CD4-positive, alpha-beta T cell (primary cell): ENCODE data around the gene YIPF3. TPM values are rescaled to one million over a fixed set of nuclear protein-coding genes. Genes with fewer than 3 reads are reported as not detected.
"Not testable (repeated sequence)": the region's sequence is repeated elsewhere in the genome, so short reads cannot be mapped to it uniquely, and the experiment has no call there.

Experiments used
- ATAC-seq: fragments of 200-7000 bp; cut with Tn5 transposase; one replicate; pipeline ENCODE4 v1.10.0; 2022; ENCODE audit warnings: mild to moderate bottlenecking; ENCODE audit not compliant: poor library complexity
- CTCF ChIA-PET: fragments of 350-600 bp; sonication (Branson Sonifier 250); formaldehyde crosslinking; loops from one replicate; lab custom pipeline; 2021; ENCODE audit warnings: antibody characterized with exemption, inconsistent platforms; lab: Charles Lee
- POLR2A ChIA-PET: fragments of 350-600 bp; sonication (Branson Sonifier 250); formaldehyde crosslinking; loops from one replicate; lab custom pipeline; 2021; ENCODE audit warnings: antibody characterized with exemption, inconsistent platforms; lab: Charles Lee
- DNase-seq, 14 experiments: peaks; one replicate each; pipeline ENCODE4 v3.0.0-alpha.2; 2013 to 2020; ENCODE audit warnings: mixed read lengths in 2 of 14
- H3K27ac ChIP-seq, 2 donors: one replicate each; pipeline versions ENCODE4 v1.5.1 to v1.7.0; 2013; ENCODE audit warnings: low read length in 2 of 2, low read depth in 1 of 2, mild to moderate bottlenecking in 1 of 2
- H3K27me3 ChIP-seq, 2 experiments: 1 replicate in 1 of 2; 2 replicates in 1 of 2; pipeline versions ENCODE4 v1.6.1 to v1.7.0; 2013; ENCODE audit warnings: low read length in 2 of 2, control low read depth in 1 of 2, mild to moderate bottlenecking in 1 of 2, moderate library complexity in 1 of 2; ENCODE audit not compliant: insufficient read depth in 2 of 2, control insufficient read depth in 1 of 2
- H3K36me3 ChIP-seq: one replicate; pipeline ENCODE4 v1.6.1; 2013; ENCODE audit warnings: low read length, control low read depth; ENCODE audit not compliant: insufficient read depth
- H3K4me1 ChIP-seq: one replicate; pipeline ENCODE4 v1.6.1; 2013; ENCODE audit warnings: low read length, control low read depth; ENCODE audit not compliant: insufficient read depth
- H3K4me3 ChIP-seq: one replicate; pipeline ENCODE4 v1.5.1; 2013; ENCODE audit warnings: mild to moderate bottlenecking, low read length, moderate library complexity
- H3K9me3 ChIP-seq, 2 experiments: 1 replicate in 1 of 2; 2 replicates in 1 of 2; pipeline versions ENCODE4 v1.6.1 to v1.7.0; 2013; ENCODE audit warnings: low read length in 2 of 2, mild to moderate bottlenecking in 2 of 2, control low read depth in 1 of 2, moderate library complexity in 1 of 2; ENCODE audit not compliant: control insufficient read depth in 1 of 2, insufficient read depth in 1 of 2
- H3K27ac Mint-ChIP-seq: one replicate; pipeline ENCODE4 v1.8.0; 2020; ENCODE audit warnings: mixed read lengths
- H3K27me3 Mint-ChIP-seq: one replicate; pipeline ENCODE4 v1.8.0; 2021; ENCODE audit warnings: mixed read lengths
- H3K36me3 Mint-ChIP-seq: one replicate; pipeline ENCODE4 v1.8.0; 2021; ENCODE audit warnings: low read depth, mixed read lengths
- H3K4me1 Mint-ChIP-seq: one replicate; pipeline ENCODE4 v1.8.0; 2021; ENCODE audit warnings: low read depth, mixed read lengths
- H3K4me3 Mint-ChIP-seq: one replicate; pipeline ENCODE4 v1.8.0; 2020; ENCODE audit warnings: mild to moderate bottlenecking, mixed read lengths
- H3K9me3 Mint-ChIP-seq: one replicate; pipeline ENCODE4 v1.8.0; 2020; ENCODE audit warnings: mixed read lengths
- intact Hi-C, 2 experiments: fragments of 100-400 bp; cut with DNase I in 1 of 2; cut with micrococcal nuclease in 1 of 2; formaldehyde crosslinking; loops; one replicate each; pipeline versions ENCODE4 v1.15.1 to v1.9.0; 2023 to 2025; cut with DNase I, micrococcal nuclease
- total RNA-seq, 174 experiments: library from RNA in 2 of 174; stranded (reverse) in 2 of 174; gene quantifications; one replicate each; pipeline ENCODE4 v1.2.3 and lab custom pipeline; 2021 to 2026
- TF ChIP-seq, protein P1 (sequence below): fragments of 200-600 bp; IDR thresholded peaks from one replicate; pipeline ENCODE4 v1.8.0; 2022; ENCODE audit warnings: antibody characterized with exemption, mild to moderate bottlenecking

Gene YIPF3
- total RNA-seq, 2 experiments from 2014 or later, result 36.5 to 37.9 TPM

- no peaks in the 10 kb centered on the region for H3K9me3 ChIP-seq
- no peak overlapping the region for H3K4me3 Mint-ChIP-seq
- H3K4me3 ChIP-seq, result no peak overlapping the region
- DNase-seq, result no peak
- H3K27me3 ChIP-seq, result no peaks in the 10 kb centered on the region
- no peaks in the 10 kb centered on the region for H3K9me3 Mint-ChIP-seq
- intact Hi-C loops, result no loop called here
- no peaks in the 10 kb centered on the region for H3K4me1 Mint-ChIP-seq
- no peaks in the 10 kb centered on the region for H3K27me3 Mint-ChIP-seq
- TF ChIP-seq, protein P1, sequence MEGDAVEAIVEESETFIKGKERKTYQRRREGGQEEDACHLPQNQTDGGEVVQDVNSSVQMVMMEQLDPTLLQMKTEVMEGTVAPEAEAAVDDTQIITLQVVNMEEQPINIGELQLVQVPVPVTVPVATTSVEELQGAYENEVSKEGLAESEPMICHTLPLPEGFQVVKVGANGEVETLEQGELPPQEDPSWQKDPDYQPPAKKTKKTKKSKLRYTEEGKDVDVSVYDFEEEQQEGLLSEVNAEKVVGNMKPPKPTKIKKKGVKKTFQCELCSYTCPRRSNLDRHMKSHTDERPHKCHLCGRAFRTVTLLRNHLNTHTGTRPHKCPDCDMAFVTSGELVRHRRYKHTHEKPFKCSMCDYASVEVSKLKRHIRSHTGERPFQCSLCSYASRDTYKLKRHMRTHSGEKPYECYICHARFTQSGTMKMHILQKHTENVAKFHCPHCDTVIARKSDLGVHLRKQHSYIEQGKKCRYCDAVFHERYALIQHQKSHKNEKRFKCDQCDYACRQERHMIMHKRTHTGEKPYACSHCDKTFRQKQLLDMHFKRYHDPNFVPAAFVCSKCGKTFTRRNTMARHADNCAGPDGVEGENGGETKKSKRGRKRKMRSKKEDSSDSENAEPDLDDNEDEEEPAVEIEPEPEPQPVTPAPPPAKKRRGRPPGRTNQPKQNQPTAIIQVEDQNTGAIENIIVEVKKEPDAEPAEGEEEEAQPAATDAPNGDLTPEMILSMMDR, result no peak
- ATAC-seq, result no peak
- no peak overlapping the region for H3K27ac ChIP-seq
- peaks cover 50% of the 10 kb centered on the region for H3K36me3 ChIP-seq
- H3K4me1 ChIP-seq, result no peaks in the 10 kb centered on the region
- POLR2A ChIA-PET, result no interaction called here
- CTCF ChIA-PET, result no interaction called here
- peaks cover 68% of the 10 kb centered on the region for H3K36me3 Mint-ChIP-seq
- no peak overlapping the region for H3K27ac Mint-ChIP-seq
These were observed 23.8 kb upstream of the YIPF3 start for GRCh38 chr6:43540507-43540906.

DNA sequence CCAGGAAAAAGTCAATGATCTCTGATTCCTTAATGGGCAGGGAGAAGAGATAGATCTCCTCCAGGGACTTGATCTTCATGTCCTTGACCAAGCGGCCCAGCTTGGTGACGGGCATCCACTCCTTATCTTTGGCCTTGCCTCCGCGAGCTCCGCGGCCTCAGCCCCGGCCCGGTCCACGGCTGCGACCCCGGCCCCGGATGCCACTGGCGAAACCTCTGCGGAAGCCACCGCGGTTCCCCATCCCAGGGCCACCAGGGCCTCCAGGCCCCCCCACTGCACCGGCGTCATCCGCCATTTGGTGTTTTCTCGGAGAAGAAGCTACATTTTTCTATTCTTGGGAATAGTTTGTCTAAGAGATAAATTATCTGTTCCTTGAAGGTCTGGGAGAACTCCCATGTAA is 22.7 kb upstream of the YIPF3 start:
- H3K27me3 ChIP-seq, H3K4me3 ChIP-seq, H3K27ac ChIP-seq, intact Hi-C loops, H3K27me3 Mint-ChIP-seq, H3K4me1 Mint-ChIP-seq, ATAC-seq, H3K27ac Mint-ChIP-seq, H3K9me3 Mint-ChIP-seq, H3K9me3 ChIP-seq, POLR2A ChIA-PET, DNase-seq, CTCF ChIA-PET, H3K4me1 ChIP-seq, H3K4me3 Mint-ChIP-seq: not testable (repeated sequence)
- H3K36me3 ChIP-seq, result peaks cover 43% of the 10 kb centered on the region
- peaks cover 60% of the 10 kb centered on the region for H3K36me3 Mint-ChIP-seq

GRCh38 chr6:43538986-43539385 is 22.3 kb upstream of the YIPF3 start:
- peaks cover 38% of the 10 kb centered on the region for H3K36me3 ChIP-seq
- peaks cover 57% of the 10 kb centered on the region for H3K36me3 Mint-ChIP-seq
- H3K9me3 ChIP-seq, H3K4me1 Mint-ChIP-seq, H3K27ac ChIP-seq, POLR2A ChIA-PET, CTCF ChIA-PET, intact Hi-C loops, H3K4me3 ChIP-seq, H3K27me3 Mint-ChIP-seq, H3K4me1 ChIP-seq, H3K27ac Mint-ChIP-seq, H3K27me3 ChIP-seq, ATAC-seq, H3K9me3 Mint-ChIP-seq, DNase-seq, H3K4me3 Mint-ChIP-seq: not testable (repeated sequence)

DNA sequence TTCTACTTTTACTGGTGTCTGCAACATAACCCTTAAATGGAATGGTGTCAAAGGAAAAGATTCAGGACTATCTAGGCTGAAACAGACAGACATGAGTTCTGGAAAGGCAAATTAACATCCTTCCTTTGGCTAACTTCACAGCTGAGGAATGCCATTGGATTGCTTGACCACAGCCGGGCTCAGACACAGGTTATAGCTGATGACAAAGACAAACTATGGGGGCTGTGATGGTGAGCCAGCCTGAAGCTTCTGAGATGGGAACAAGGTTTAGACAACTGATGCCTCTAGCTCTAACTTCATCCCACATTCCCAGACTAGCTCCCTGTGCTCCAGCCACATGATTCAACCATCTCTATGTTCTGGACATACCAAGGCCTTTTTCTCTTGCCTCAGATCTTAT is 15.5 kb upstream of the YIPF3 start:
- Histone ChIP-seq H3K27me3 (no peaks in the 10 kb centered on the region), H3K4me3 (no peak overlapping the region), H3K36me3 (peaks cover 58% of the 10 kb centered on the region), H3K4me1 (no peaks in the 10 kb centered on the region), H3K27ac (no peak overlapping the region), H3K9me3 (no peaks in the 10 kb centered on the region)
- ChIA-PET CTCF (no interaction called here), POLR2A (interaction anchor here (1.3 kb wide), 1 partner anchor 16 kb away, joined by 4 read pairs; the partner anchor contains the start of genes POLR1C and YIPF3)
- H3K27me3 Mint-ChIP-seq, result no peaks in the 10 kb centered on the region
- TF ChIP-seq, protein P1, result no peak
- H3K36me3 Mint-ChIP-seq, result peaks cover 71% of the 10 kb centered on the region
- H3K4me3 Mint-ChIP-seq, result no peak overlapping the region
- DNase-seq (no peak), ATAC-seq (no peak)
- H3K27ac Mint-ChIP-seq, result no peak overlapping the region
- H3K9me3 Mint-ChIP-seq, result no peaks in the 10 kb centered on the region
- no peaks in the 10 kb centered on the region for H3K4me1 Mint-ChIP-seq
- intact Hi-C loops, result no loop called here
